Left ventricle myocardium inferior (tissue), 1 donor: ENCODE measurements around the gene MZT2B. TPM values are rescaled to one million over a fixed set of nuclear protein-coding genes. Genes with fewer than 3 reads are reported as not detected.
A peak's percentile ranks its signal among the peaks of the same experiment; 100 is the strongest.
"Not testable (repeated sequence)": the region's sequence is repeated elsewhere in the genome, so short reads cannot be mapped to it uniquely, and the experiment has no call there.

Source experiments
- DNase-seq: peaks from one replicate; pipeline ENCODE4 v3.0.0-alpha.2; 2020
- H3K27ac ChIP-seq: fragments of 200-600 bp; replicated peaks from 2 replicates; pipeline ENCODE4 v1.8.0; 2021
- H3K27me3 ChIP-seq: fragments of 200-600 bp; 2 replicates; pipeline ENCODE4 v1.8.0; 2021; ENCODE audit warnings: low read depth
- H3K36me3 ChIP-seq: fragments of 200-600 bp; 2 replicates; pipeline ENCODE4 v1.8.0; 2021
- H3K4me1 ChIP-seq: fragments of 200-600 bp; 2 replicates; pipeline ENCODE4 v1.8.0; 2021
- H3K4me3 ChIP-seq: fragments of 200-600 bp; 2 replicates; pipeline ENCODE4 v1.8.0; 2021; ENCODE audit warnings: mild to moderate bottlenecking, moderate library complexity
- H3K9me3 ChIP-seq: fragments of 200-600 bp; replicated peaks from 2 replicates; pipeline ENCODE4 v1.8.0; 2021
- intact Hi-C: fragments of 100-400 bp; cut with micrococcal nuclease; formaldehyde crosslinking; loops from one replicate; pipeline ENCODE4 v1.11.0; 2022
- total RNA-seq: library from RNA; stranded (reverse); fragmentation: NEBNext Ultra II Directional; extraction: Animal tissue kit (Norgen Biotek cat#: 25700); gene quantifications from one replicate; pipeline ENCODE4 v1.2.1, GENCODE V29; 2021
- TF ChIP-seq, protein P1 (sequence below): fragments of 200-600 bp; IDR thresholded peaks from 2 replicates; pipeline ENCODE4 v1.8.0; 2021; ENCODE audit warnings: antibody characterized with exemption, mild to moderate bottlenecking, borderline replicate concordance
- donor health status: DM: no; HTN: yes; CAD: no; lungs with severe emphysema.

MZT2B gene
- total RNA-seq, 1 donor from 2014 or later = 422 TPM

GRCh38 chr2:130222523-130222922 is 40.5 kb downstream of the MZT2B start:
- H3K9me3 ChIP-seq, H3K4me3 ChIP-seq, H3K4me1 ChIP-seq, H3K27ac ChIP-seq, DNase-seq, intact Hi-C loops, H3K36me3 ChIP-seq: not testable (repeated sequence)
- H3K27me3 ChIP-seq = peaks cover 16% of the 10 kb centered on the region

GRCh38 chr2:130228005-130228404 is 45.9 kb downstream of the MZT2B start:
- H3K4me3 ChIP-seq, H3K9me3 ChIP-seq, H3K4me1 ChIP-seq, DNase-seq, H3K36me3 ChIP-seq, H3K27ac ChIP-seq, intact Hi-C loops: not testable (repeated sequence)
- peaks cover 33% of the 10 kb centered on the region for H3K27me3 ChIP-seq

DNA sequence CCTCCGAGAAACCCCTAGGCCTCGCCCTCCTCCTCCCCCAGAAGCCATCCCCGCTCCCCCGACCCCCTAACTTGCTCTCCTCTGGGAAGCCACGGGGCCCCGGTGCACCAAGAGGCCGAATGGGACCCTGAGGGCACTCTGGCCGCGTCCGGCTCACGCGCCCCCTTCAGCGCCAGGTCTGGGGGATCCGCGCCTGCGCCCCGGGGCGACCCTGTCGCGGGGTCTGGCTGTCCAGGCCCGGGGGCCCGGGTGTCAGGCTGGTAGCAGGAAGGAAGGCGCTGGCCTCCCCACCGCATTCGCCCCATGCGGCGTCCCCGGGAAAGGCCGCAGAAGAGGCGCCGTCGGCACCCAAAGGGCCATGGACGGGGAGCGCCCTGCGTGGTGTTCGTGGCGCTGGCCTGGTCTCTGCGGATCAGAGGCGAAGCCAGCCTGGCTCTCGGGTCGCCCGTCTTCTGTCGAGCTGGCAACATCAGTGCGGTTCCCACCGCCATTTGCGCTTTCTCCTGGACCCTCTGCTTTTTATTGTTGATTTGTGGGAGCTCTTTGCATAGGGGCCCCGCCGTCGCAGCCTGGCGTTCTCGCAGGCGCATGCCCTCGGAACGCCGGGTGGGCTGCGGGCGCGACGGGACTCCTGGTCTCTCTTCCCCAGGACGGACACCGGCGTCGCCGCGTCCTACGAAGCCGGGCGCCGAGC is 46.6 kb downstream of the MZT2B start:
- H3K4me3 ChIP-seq = peak overlapping the region; percentile 54
- H3K9me3 ChIP-seq, DNase-seq, H3K27ac ChIP-seq, H3K4me1 ChIP-seq, intact Hi-C loops, H3K36me3 ChIP-seq: not testable (repeated sequence)
- H3K27me3 ChIP-seq = peaks cover 33% of the 10 kb centered on the region

- H3K36me3 ChIP-seq, DNase-seq, H3K4me1 ChIP-seq, H3K9me3 ChIP-seq, intact Hi-C loops, H3K27ac ChIP-seq: not testable (repeated sequence)
- Histone ChIP-seq H3K27me3 (peaks cover 30% of the 10 kb centered on the region), H3K4me3 (peak overlapping the region; percentile 54)
These were observed 47.1 kb downstream of the MZT2B start for GRCh38 chr2:130229161-130229510.

GRCh38 chr2:130230376-130230775 is 48.3 kb downstream of the MZT2B start:
- H3K4me3 ChIP-seq, H3K36me3 ChIP-seq, intact Hi-C loops, H3K4me1 ChIP-seq, H3K27ac ChIP-seq, DNase-seq, H3K9me3 ChIP-seq: not testable (repeated sequence)
- H3K27me3 ChIP-seq = peaks cover 41% of the 10 kb centered on the region

- H3K9me3 ChIP-seq, H3K27ac ChIP-seq, intact Hi-C loops, H3K4me3 ChIP-seq, H3K4me1 ChIP-seq, H3K36me3 ChIP-seq, DNase-seq: not testable (repeated sequence)
- peaks cover 43% of the 10 kb centered on the region for H3K27me3 ChIP-seq
These were observed 48.8 kb downstream of the MZT2B start for GRCh38 chr2:130230907-130231306.

DNA sequence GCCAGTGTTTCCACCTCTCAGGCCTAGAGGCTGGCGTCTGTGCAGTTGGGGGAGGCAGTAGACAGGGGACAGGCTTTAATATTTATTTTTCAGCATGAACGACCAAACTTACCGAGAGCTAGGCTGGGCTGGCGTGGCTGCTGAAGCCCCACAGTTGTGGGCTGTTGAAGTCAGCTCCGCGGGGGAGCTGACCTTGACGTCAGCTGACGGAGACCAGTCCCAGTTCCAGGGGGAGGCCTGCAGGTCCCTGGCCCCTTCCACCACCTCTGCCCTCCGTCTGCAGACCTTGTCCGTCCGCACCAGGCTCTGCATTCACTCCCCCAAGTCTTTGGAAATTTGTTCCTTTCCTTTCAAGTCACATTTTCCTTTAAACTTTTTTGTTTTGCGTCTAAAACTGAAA is 49.6 kb downstream of the MZT2B start:
- Histone ChIP-seq H3K27me3 (peaks cover 43% of the 10 kb centered on the region), H3K36me3 (no peaks in the 10 kb centered on the region), H3K4me1 (no peaks in the 10 kb centered on the region), H3K27ac (no peak overlapping the region), H3K9me3 (no peaks in the 10 kb centered on the region), H3K4me3 (no peak overlapping the region)
- intact Hi-C loops = no loop called here
- no peak for DNase-seq
- TF ChIP-seq, protein P1, sequence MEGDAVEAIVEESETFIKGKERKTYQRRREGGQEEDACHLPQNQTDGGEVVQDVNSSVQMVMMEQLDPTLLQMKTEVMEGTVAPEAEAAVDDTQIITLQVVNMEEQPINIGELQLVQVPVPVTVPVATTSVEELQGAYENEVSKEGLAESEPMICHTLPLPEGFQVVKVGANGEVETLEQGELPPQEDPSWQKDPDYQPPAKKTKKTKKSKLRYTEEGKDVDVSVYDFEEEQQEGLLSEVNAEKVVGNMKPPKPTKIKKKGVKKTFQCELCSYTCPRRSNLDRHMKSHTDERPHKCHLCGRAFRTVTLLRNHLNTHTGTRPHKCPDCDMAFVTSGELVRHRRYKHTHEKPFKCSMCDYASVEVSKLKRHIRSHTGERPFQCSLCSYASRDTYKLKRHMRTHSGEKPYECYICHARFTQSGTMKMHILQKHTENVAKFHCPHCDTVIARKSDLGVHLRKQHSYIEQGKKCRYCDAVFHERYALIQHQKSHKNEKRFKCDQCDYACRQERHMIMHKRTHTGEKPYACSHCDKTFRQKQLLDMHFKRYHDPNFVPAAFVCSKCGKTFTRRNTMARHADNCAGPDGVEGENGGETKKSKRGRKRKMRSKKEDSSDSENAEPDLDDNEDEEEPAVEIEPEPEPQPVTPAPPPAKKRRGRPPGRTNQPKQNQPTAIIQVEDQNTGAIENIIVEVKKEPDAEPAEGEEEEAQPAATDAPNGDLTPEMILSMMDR = no peak

DNA sequence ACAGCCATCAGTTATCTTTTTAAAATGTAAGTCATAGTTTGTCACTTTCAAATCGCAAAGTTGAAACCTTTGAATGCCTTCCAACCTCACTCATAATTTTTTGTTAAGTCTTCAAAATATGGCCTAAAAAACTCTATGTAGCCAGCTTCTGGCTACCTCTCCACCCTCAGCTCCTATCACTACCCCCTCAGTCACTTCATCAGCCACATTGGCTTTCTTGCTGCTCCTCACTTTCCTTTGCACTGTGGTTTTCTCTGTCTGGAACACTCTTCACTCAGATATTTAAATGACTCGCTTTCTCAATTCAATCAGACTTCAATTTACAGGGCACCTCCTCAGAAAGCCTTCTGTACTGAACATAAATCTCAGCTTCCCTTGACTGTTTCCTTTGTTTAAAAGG is 51.0 kb downstream of the MZT2B start:
- H3K27ac ChIP-seq, H3K4me3 ChIP-seq, H3K4me1 ChIP-seq, DNase-seq, H3K36me3 ChIP-seq, intact Hi-C loops, H3K9me3 ChIP-seq: not testable (repeated sequence)
- H3K27me3 ChIP-seq = peaks cover 43% of the 10 kb centered on the region

- H3K36me3 ChIP-seq, H3K4me3 ChIP-seq, DNase-seq, intact Hi-C loops, H3K27ac ChIP-seq, H3K4me1 ChIP-seq, H3K9me3 ChIP-seq: not testable (repeated sequence)
- H3K27me3 ChIP-seq = peaks cover 14% of the 10 kb centered on the region
These were observed 57.5 kb downstream of the MZT2B start for GRCh38 chr2:130239581-130239980.

Other genes with a start within 250 kb of the MZT2B start
- 0.16 TPM for gene RAB6C, start 202.6 kb upstream of the MZT2B start, total RNA-seq
- gene POTEF, start 53.0 kb upstream of the MZT2B start, total RNA-seq = not detected
- gene CCDC74B, start 37.1 kb upstream of the MZT2B start, total RNA-seq = 0.44 TPM
- gene SMPD4, start 660 bp upstream of the MZT2B start, total RNA-seq = 26.7 TPM
- 47.1 TPM for gene TUBA3E, start 16.2 kb downstream of the MZT2B start, total RNA-seq
- gene IMP4, start 160.6 kb downstream of the MZT2B start, total RNA-seq = 57.2 TPM
- gene PTPN18, start 173.8 kb downstream of the MZT2B start, total RNA-seq = 13.9 TPM